Liver (tissue), 3 donors: ENCODE results near the gene KCNJ12.

ENCODE experiments used
- CTCF ChIP-seq: fragments of 150-350 bp; IDR thresholded peaks from 2 replicates; pipeline ENCODE4 v1.5.1; 2017; ENCODE audit warnings: improper control_type of control experiment, low read depth, low read length; ENCODE audit not compliant: missing input control
- EGR1 ChIP-seq, 2 donors: IDR thresholded peaks; 2 replicates each; pipeline ENCODE4 v1.6.1; 2016 to 2018; ENCODE audit warnings: antibody characterized with exemption in 2 of 2, low read depth in 2 of 2
- FOXA1 ChIP-seq: IDR thresholded peaks from 2 replicates; pipeline ENCODE4 v1.6.1; 2016; ENCODE audit warnings: antibody characterized with exemption
- GABPA ChIP-seq, 2 donors: IDR thresholded peaks in 1 of 2; conservative IDR thresholded peaks in 1 of 2; 2 replicates each; pipeline ENCODE4 v1.6.1; 2016; ENCODE audit warnings: antibody characterized with exemption in 2 of 2, mild to moderate bottlenecking in 1 of 2, moderate library complexity in 1 of 2
- JUND ChIP-seq, 2 donors: IDR thresholded peaks; 2 replicates each; pipeline ENCODE4 v1.6.1; 2016; ENCODE audit warnings: antibody characterized with exemption in 2 of 2
- NR2F2 ChIP-seq: IDR thresholded peaks from 2 replicates; pipeline ENCODE4 v1.6.1; 2016; ENCODE audit warnings: antibody characterized with exemption
- RAD21 ChIP-seq, 2 donors: IDR thresholded peaks; 2 replicates each; pipeline ENCODE4 v1.6.1; 2016; ENCODE audit warnings: antibody characterized with exemption in 2 of 2, mild to moderate bottlenecking in 2 of 2
- SP1 ChIP-seq: IDR thresholded peaks from 2 replicates; pipeline ENCODE4 v1.6.1; 2018; ENCODE audit warnings: antibody characterized with exemption, mild to moderate bottlenecking
- TAF1 ChIP-seq: conservative IDR thresholded peaks from 2 replicates; pipeline ENCODE4 v1.6.1; 2016; ENCODE audit warnings: antibody characterized with exemption, mild to moderate bottlenecking
- YY1 ChIP-seq: IDR thresholded peaks from 2 replicates; pipeline ENCODE4 v1.6.1; 2016; ENCODE audit warnings: antibody characterized with exemption, mild to moderate bottlenecking
- TF ChIP-seq, protein P1 (sequence below): IDR thresholded peaks from 2 replicates; pipeline ENCODE4 v1.6.1; 2016; ENCODE audit warnings: antibody characterized with exemption
- TF ChIP-seq, protein P2 (sequence below): IDR thresholded peaks from 2 replicates; pipeline ENCODE4 v1.6.1; 2016; ENCODE audit warnings: antibody characterized with exemption, mild to moderate bottlenecking
- TF ChIP-seq, protein P3 (sequence below): IDR thresholded peaks from 2 replicates; pipeline ENCODE4 v1.6.1; 2016; ENCODE audit warnings: antibody characterized with exemption
- TF ChIP-seq, protein P4 (sequence below): IDR thresholded peaks from 2 replicates; pipeline ENCODE4 v1.6.1; 2016; ENCODE audit warnings: antibody characterized with exemption
- donor health status: healthy.
- donor health status: healthy.

DNA sequence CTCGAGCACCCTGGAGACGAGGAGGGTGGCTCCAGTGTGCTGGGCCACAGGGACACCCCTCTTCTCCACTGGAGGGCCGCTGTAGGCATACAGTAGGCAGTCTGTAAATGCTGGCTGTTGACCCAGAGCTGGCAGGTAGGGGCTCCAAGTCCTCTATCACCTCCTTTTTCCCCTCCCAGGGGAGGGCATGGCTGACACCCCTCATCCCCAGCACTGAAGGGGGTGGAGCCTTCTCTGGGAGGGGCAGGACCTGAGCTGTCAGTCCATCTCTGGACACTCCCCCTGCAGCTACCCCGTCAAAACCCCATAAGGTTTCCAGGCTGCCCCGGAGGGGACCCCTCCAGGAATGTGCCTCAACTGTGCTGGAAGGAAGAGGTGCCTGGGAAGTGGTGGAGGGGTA is 2.4 kb downstream of the KCNJ12 start:
- TF ChIP-seq EGR1 (IDR thresholded peaks at IDR 0.05; ENCODE audit: low read depth in 2 of 2) (no peak), CTCF (no peak), TAF1 (no peak), GABPA (IDR thresholded peaks at IDR 0.05 in 1 of 2, conservative IDR thresholded peaks at IDR 0.05 in 1 of 2) (no peak), RAD21 (IDR thresholded peaks at IDR 0.05) (no peak), YY1 (no peak), SP1 (no peak), JUND (IDR thresholded peaks at IDR 0.05) (no peak), FOXA1 (no peak), NR2F2 (no peak)
- TF ChIP-seq, protein P1, sequence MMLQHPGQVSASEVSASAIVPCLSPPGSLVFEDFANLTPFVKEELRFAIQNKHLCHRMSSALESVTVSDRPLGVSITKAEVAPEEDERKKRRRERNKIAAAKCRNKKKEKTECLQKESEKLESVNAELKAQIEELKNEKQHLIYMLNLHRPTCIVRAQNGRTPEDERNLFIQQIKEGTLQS, result no peak
- TF ChIP-seq, protein P2, sequence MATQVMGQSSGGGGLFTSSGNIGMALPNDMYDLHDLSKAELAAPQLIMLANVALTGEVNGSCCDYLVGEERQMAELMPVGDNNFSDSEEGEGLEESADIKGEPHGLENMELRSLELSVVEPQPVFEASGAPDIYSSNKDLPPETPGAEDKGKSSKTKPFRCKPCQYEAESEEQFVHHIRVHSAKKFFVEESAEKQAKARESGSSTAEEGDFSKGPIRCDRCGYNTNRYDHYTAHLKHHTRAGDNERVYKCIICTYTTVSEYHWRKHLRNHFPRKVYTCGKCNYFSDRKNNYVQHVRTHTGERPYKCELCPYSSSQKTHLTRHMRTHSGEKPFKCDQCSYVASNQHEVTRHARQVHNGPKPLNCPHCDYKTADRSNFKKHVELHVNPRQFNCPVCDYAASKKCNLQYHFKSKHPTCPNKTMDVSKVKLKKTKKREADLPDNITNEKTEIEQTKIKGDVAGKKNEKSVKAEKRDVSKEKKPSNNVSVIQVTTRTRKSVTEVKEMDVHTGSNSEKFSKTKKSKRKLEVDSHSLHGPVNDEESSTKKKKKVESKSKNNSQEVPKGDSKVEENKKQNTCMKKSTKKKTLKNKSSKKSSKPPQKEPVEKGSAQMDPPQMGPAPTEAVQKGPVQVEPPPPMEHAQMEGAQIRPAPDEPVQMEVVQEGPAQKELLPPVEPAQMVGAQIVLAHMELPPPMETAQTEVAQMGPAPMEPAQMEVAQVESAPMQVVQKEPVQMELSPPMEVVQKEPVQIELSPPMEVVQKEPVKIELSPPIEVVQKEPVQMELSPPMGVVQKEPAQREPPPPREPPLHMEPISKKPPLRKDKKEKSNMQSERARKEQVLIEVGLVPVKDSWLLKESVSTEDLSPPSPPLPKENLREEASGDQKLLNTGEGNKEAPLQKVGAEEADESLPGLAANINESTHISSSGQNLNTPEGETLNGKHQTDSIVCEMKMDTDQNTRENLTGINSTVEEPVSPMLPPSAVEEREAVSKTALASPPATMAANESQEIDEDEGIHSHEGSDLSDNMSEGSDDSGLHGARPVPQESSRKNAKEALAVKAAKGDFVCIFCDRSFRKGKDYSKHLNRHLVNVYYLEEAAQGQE, result no peak
- TF ChIP-seq, protein P3, sequence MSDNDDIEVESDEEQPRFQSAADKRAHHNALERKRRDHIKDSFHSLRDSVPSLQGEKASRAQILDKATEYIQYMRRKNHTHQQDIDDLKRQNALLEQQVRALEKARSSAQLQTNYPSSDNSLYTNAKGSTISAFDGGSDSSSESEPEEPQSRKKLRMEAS, result no peak
- TF ChIP-seq, protein P4, sequence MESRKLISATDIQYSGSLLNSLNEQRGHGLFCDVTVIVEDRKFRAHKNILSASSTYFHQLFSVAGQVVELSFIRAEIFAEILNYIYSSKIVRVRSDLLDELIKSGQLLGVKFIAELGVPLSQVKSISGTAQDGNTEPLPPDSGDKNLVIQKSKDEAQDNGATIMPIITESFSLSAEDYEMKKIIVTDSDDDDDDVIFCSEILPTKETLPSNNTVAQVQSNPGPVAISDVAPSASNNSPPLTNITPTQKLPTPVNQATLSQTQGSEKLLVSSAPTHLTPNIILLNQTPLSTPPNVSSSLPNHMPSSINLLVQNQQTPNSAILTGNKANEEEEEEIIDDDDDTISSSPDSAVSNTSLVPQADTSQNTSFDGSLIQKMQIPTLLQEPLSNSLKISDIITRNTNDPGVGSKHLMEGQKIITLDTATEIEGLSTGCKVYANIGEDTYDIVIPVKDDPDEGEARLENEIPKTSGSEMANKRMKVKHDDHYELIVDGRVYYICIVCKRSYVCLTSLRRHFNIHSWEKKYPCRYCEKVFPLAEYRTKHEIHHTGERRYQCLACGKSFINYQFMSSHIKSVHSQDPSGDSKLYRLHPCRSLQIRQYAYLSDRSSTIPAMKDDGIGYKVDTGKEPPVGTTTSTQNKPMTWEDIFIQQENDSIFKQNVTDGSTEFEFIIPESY, result no peak
